Breast epithelium (tissue), 4 donors: Measurements from ENCODE around the gene DSCAML1. TPM values are rescaled to one million over a fixed set of nuclear protein-coding genes. Genes with fewer than 3 reads are reported as not detected.

Source experiments
- DNase-seq, 2 donors: peaks; one replicate each; pipeline ENCODE4 v3.0.0-alpha.2; 2019; ENCODE audit warnings: low spot score in 2 of 2
- H3K27ac ChIP-seq, 2 donors: fragments of 200-600 bp; sonication (generic) in 1 of 2; one replicate each; pipeline ENCODE4 v1.5.1; 2016 to 2019; ENCODE audit warnings: mild to moderate bottlenecking in 1 of 2
- H3K27me3 ChIP-seq, 2 donors: fragments of 200-600 bp; sonication (generic) in 1 of 2; one replicate each; pipeline versions ENCODE4 v1.5.1 to v1.6.0; 2017 to 2019; ENCODE audit warnings: control low read depth in 1 of 2, mild to moderate bottlenecking in 1 of 2
- H3K36me3 ChIP-seq: fragments of 200-600 bp; one replicate; pipeline ENCODE4 v1.5.1; 2019
- H3K4me1 ChIP-seq, 2 donors: fragments of 200-600 bp; sonication (generic); one replicate each; pipeline ENCODE4 v1.5.1; 2016 to 2019; ENCODE audit warnings: control low read depth in 1 of 2
- H3K4me3 ChIP-seq, 3 donors: fragments of 200-600 bp; sonication (generic); 1 replicate in 2 of 3; 2 replicates in 1 of 3; pipeline ENCODE4 v1.5.1; 2016 to 2019; ENCODE audit warnings: mild to moderate bottlenecking in 3 of 3, moderate library complexity in 2 of 3
- H3K9me3 ChIP-seq, 2 donors: fragments of 200-600 bp; sonication (generic) in 1 of 2; one replicate each; pipeline ENCODE4 v1.5.1; 2016 to 2019; ENCODE audit warnings: control low read depth in 1 of 2
- POLR2A ChIP-seq: fragments of 450-650 bp; IDR thresholded peaks from one replicate; pipeline ENCODE4 v1.6.1; 2016; ENCODE audit warnings: antibody characterized with exemption, mild to moderate bottlenecking, moderate library complexity
- POLR2AphosphoS5 ChIP-seq, 3 donors: sonication (generic); formaldehyde crosslinking; IDR thresholded peaks; one replicate each; pipeline ENCODE4 v1.6.1; 2017; ENCODE audit warnings: antibody characterized with exemption in 3 of 3
- intact Hi-C: fragments of 100-400 bp; cut with DNase I; formaldehyde crosslinking; loops from one replicate; pipeline ENCODE4 v1.15.1; 2023; ENCODE audit warnings: low total_unique reads
- total RNA-seq, 3 donors: library from RNA; depleted of rRNA; stranded (reverse); fragments of >200 nt; gene quantifications; one replicate each; pipeline ENCODE4 v1.1.0, GENCODE V29; 2016
- TF ChIP-seq, protein P1 (sequence below), 3 donors: fragments of 450-650 bp; IDR thresholded peaks; one replicate each; pipeline ENCODE4 v1.5.1; 2016 to 2017; ENCODE audit warnings: antibody characterized with exemption in 3 of 3, mild to moderate bottlenecking in 3 of 3, moderate library complexity in 3 of 3

Gene DSCAML1
- total RNA-seq, 3 donors from 2014 or later = 0.33 to 1.8 (median 0.64) TPM

DNA sequence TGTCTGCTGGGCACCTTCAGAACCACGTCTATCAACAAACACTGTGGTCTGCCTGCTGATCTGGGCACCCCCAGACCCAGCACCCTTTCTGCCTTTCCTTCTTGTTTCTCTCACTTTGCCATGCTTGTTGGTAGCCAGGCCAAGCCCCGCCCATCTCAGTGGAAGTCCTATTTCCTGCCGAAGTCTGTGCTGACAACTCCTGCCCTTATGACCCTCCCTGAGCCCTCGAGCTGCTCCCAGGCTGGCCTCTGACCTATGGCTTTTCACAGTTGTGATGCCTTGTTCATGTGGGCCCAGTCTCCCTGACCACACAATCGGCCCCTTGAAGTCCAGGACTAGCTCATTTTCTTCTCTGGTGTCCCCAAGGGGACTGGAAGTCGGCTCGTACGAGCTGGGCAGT, 132.1 kb downstream of the DSCAML1 start:
- no peak overlapping the region for H3K4me3 ChIP-seq
- TF ChIP-seq POLR2A = no peak
- TF ChIP-seq, protein P1, sequence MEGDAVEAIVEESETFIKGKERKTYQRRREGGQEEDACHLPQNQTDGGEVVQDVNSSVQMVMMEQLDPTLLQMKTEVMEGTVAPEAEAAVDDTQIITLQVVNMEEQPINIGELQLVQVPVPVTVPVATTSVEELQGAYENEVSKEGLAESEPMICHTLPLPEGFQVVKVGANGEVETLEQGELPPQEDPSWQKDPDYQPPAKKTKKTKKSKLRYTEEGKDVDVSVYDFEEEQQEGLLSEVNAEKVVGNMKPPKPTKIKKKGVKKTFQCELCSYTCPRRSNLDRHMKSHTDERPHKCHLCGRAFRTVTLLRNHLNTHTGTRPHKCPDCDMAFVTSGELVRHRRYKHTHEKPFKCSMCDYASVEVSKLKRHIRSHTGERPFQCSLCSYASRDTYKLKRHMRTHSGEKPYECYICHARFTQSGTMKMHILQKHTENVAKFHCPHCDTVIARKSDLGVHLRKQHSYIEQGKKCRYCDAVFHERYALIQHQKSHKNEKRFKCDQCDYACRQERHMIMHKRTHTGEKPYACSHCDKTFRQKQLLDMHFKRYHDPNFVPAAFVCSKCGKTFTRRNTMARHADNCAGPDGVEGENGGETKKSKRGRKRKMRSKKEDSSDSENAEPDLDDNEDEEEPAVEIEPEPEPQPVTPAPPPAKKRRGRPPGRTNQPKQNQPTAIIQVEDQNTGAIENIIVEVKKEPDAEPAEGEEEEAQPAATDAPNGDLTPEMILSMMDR (IDR thresholded peaks at IDR 0.05) = no peak
- no peak for TF ChIP-seq POLR2AphosphoS5 (IDR thresholded peaks at IDR 0.05)
- no peaks in the 10 kb centered on the region for H3K9me3 ChIP-seq
- intact Hi-C loops = loop anchor here (5.0 kb wide), 2 partner anchors 133 to 1022 kb away; no protein-coding TSS in a partner anchor
- H3K36me3 ChIP-seq = no peaks in the 10 kb centered on the region
- H3K4me1 ChIP-seq = no peaks in the 10 kb centered on the region
- H3K27ac ChIP-seq = no peak overlapping the region
- no peak for DNase-seq
- no peaks in the 10 kb centered on the region for H3K27me3 ChIP-seq

DNA sequence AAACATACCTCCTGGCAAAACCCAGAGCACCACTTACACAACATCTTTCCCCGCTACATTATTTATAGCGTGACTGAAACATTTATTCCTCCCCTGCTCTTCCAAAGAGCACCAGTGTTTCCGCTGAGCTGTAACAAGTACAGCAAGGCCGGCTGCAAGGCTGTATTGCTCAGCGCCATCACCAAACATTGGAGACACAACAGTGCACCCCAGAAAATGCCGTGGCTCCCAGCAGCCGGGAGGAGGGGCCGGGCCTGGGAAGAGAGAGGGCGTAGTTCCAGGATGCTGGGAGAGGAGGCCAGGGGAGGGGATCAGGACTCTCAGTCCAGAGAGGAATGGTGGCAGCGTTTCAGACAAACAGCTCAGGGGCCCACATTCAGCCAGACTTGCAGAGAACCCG, 133.2 kb downstream of the DSCAML1 start:
- no peak for DNase-seq
- Histone ChIP-seq H3K27me3 (no peaks in the 10 kb centered on the region), H3K4me1 (no peaks in the 10 kb centered on the region), H3K27ac (no peak overlapping the region), H3K4me3 (no peak overlapping the region), H3K9me3 (no peaks in the 10 kb centered on the region), H3K36me3 (no peaks in the 10 kb centered on the region)
- intact Hi-C loops = loop anchor here (5.0 kb wide), 1 partner anchor 132 kb away; no protein-coding TSS in a partner anchor
- TF ChIP-seq, protein P1 (IDR thresholded peaks at IDR 0.05) = no peak
- no peak for TF ChIP-seq POLR2A
- TF ChIP-seq POLR2AphosphoS5 (IDR thresholded peaks at IDR 0.05) = no peak

DNA sequence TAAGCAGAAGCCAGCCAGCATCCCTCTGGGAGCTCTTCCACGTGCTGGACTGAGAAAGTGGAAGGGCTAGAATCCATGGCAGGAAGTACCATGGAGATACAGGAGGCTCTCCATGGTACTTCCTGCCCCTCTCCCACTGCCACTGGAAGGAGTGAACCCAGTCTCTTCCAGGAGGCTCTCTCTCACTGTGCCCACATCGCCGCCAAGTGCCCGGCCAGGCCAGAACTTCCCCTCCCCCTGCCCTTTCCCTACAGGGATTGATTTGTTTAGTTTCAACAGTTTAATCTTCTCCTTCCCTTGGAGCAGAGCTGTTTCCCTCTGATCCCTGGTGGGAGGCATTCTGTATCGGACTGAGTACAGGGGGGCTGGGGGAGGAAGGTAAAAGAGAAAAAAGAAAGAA, 133.6 kb downstream of the DSCAML1 start:
- intact Hi-C loops = loop anchor here (5.0 kb wide), 1 partner anchor 131 kb away; no protein-coding TSS in a partner anchor
- H3K9me3 ChIP-seq = no peaks in the 10 kb centered on the region
- no peaks in the 10 kb centered on the region for H3K4me1 ChIP-seq
- no peaks in the 10 kb centered on the region for H3K27me3 ChIP-seq
- no peak overlapping the region for H3K27ac ChIP-seq
- no peaks in the 10 kb centered on the region for H3K36me3 ChIP-seq
- H3K4me3 ChIP-seq = no peak overlapping the region
- TF ChIP-seq, protein P1 (IDR thresholded peaks at IDR 0.05) = no peak
- TF ChIP-seq POLR2A = no peak
- TF ChIP-seq POLR2AphosphoS5 (IDR thresholded peaks at IDR 0.05) = no peak
- DNase-seq = no peak

DNA sequence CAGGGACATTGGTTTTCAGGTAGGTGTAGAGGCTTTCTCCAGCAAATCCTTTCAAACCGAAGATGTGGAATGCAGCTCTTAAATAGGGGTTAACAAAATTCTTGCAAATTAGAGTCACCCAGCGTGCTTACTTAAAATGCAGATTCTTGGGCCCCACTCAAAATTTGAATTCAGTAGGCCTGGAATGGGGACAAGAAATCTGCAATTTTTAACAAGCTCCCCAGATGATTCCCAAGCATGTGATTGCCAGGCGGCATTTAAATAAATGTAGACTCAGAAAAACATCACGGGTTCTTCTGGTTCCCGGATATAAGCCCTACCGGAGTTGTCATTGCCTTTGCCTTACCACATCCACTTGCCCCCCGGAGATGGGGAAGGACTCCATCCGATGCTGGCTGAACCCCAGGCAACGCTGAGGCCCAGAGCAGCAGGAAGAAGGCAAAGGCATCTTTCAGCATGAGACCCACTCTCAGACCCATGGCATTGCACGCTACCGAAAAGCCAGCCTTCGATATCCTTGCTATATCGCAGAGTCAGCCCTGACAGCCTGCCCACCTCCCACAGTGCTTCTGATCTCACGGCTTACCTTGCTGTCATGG, 134.2 kb downstream of the DSCAML1 start:
- TF ChIP-seq, protein P1 (IDR thresholded peaks at IDR 0.05) = no peak
- TF ChIP-seq POLR2A = no peak
- TF ChIP-seq POLR2AphosphoS5 (IDR thresholded peaks at IDR 0.05) = no peak
- no peak for DNase-seq
- H3K36me3 ChIP-seq = no peaks in the 10 kb centered on the region
- intact Hi-C loops = loop anchor here (5.0 kb wide), 1 partner anchor 130 kb away; no protein-coding TSS in a partner anchor
- no peaks in the 10 kb centered on the region for H3K27me3 ChIP-seq
- H3K4me3 ChIP-seq = no peak overlapping the region
- H3K27ac ChIP-seq = no peak overlapping the region
- no peaks in the 10 kb centered on the region for H3K4me1 ChIP-seq
- H3K9me3 ChIP-seq = no peaks in the 10 kb centered on the region

DNA sequence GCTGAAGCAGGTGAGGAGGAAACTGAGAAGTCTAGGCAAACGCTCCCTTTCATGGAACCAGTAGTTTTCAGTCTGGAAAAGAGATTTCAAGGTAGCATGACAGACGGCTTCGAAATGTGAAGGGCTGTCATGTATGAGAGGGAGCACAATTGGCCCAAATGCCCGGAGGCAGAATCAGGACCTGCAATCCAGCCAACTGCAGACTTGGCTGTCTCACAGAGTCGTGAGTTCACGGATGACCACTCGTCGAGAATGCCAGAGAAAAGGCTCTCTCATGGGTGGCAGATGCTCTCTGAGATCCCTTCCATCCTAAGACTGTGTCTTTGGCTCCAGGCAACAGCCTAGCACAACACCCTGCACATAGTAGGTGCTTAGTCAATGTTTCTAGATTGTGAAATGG, 134.8 kb downstream of the DSCAML1 start:
- H3K36me3 ChIP-seq = no peaks in the 10 kb centered on the region

More for the DNA sequence above, 134.8 kb downstream of the DSCAML1 start:
- intact Hi-C loops = loop anchor here (5.0 kb wide), 1 partner anchor 130 kb away; no protein-coding TSS in a partner anchor
- TF ChIP-seq POLR2AphosphoS5 (IDR thresholded peaks at IDR 0.05) = no peak
- TF ChIP-seq, protein P1 (IDR thresholded peaks at IDR 0.05) = no peak
- no peak for TF ChIP-seq POLR2A
- DNase-seq = no peak
- H3K27me3 ChIP-seq = no peaks in the 10 kb centered on the region
- no peaks in the 10 kb centered on the region for H3K9me3 ChIP-seq
- no peaks in the 10 kb centered on the region for H3K4me1 ChIP-seq
- H3K27ac ChIP-seq = no peak overlapping the region
- H3K4me3 ChIP-seq = no peak overlapping the region
